Testis (tissue), 3 donors: ENCODE results near the gene SLC25A39. TPM values are rescaled to one million over a fixed set of nuclear protein-coding genes. Genes with fewer than 3 reads are reported as not detected.
"Not testable (repeated sequence)": the region's sequence is repeated elsewhere in the genome, so short reads cannot be mapped to it uniquely, and the experiment has no call there.

Experiments
- DNase-seq: peaks from one replicate; pipeline ENCODE4 v3.0.0-alpha.2; 2019
- H3K27ac ChIP-seq, 2 donors: fragments of 200-600 bp; sonication (generic); one replicate each; pipeline ENCODE4 v1.5.1; 2019
- H3K27me3 ChIP-seq: fragments of 200-600 bp; sonication (generic); one replicate; pipeline ENCODE4 v1.5.1; 2019
- H3K36me3 ChIP-seq: fragments of 200-600 bp; sonication (generic); one replicate; pipeline ENCODE4 v1.5.1; 2017; ENCODE audit warnings: low read depth; ENCODE audit errors: missing control alignments
- H3K4me1 ChIP-seq: fragments of 200-600 bp; sonication (generic); one replicate; pipeline ENCODE4 v1.5.1; 2019
- H3K4me3 ChIP-seq, 2 donors: fragments of 200-600 bp; sonication (generic); one replicate each; pipeline ENCODE4 v1.5.1; 2017 to 2019
- H3K9me3 ChIP-seq: fragments of 200-600 bp; sonication (generic); one replicate; pipeline ENCODE4 v1.5.1; 2017
- POLR2A ChIP-seq: fragments of 450-650 bp; IDR thresholded peaks from one replicate; pipeline ENCODE4 v1.6.1; 2017; ENCODE audit warnings: antibody characterized with exemption, mild to moderate bottlenecking, moderate library complexity
- whole genome bisulfite sequencing, 2 donors: methylation state at CpG; one replicate each; pipeline ENCODE4 v1.1.5; 2018; 5-methylcytosine and 5-hydroxymethylcytosine counted together
- intact Hi-C: fragments of 100-400 bp; cut with DNase I; formaldehyde crosslinking; loops from one replicate; pipeline ENCODE4 v1.15.1; 2023; ENCODE audit warnings: low total_unique reads
- polyA plus RNA-seq: library from polyadenylated mRNA; stranded (reverse); fragments of 350-450 nt; fragmentation: Illumina TruSeq; extraction: RNeasy Lipid Tissue Mini Kit (QIAGEN cat#74804); gene quantifications from one replicate; pipeline ENCODE4 v1.2.3, GENCODE V29; 2014; ENCODE audit warnings: low read depth, low replicate concordance; ENCODE audit not compliant: insufficient read depth
- total RNA-seq, 2 donors: library from RNA; depleted of rRNA; stranded (reverse); fragments of >200 nt; gene quantifications; one replicate each; pipeline ENCODE4 v1.2.3, GENCODE V29; 2016
- TF ChIP-seq, protein P1 (sequence below), 3 experiments: fragments of 450-650 bp in 2 of 3; fragments of 200-600 bp in 1 of 3; sonication (generic) in 1 of 3; IDR thresholded peaks; one replicate each; pipeline ENCODE4 v1.5.1; 2016 to 2019; ENCODE audit warnings: antibody characterized with exemption in 3 of 3, mild to moderate bottlenecking in 2 of 3, moderate library complexity in 1 of 3

SLC25A39 gene
- total and polyA plus RNA-seq, 3 donors from 2014 or later: 131 to 176 (median 141) TPM

DNA sequence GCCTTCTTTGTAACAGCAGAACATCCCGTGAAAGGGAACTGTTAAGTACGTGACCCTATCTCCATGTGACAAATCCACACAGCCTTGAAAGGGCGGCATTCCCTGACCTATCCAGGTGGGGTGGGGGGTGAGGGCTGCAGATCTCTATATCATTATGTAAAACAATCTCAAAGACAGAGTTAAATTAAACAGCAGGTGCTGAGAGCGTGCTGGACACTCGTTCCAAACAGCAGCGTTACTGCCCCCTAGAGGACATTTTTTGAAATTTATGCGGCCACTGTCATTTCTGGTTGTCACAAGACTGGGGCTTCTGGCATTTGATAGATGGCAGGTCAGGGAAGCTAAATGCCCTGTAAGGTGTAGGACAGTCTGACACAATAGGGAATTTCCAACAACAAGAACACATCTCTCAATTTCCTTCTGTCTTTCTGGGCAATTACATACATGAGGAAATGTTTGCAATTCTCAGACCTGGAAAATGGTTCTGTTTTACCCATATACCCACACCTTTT, 6.7 kb upstream of the SLC25A39 start:
- Histone ChIP-seq H3K27ac (no peak overlapping the region), H3K4me3 (no peak overlapping the region), H3K9me3 (no peaks in the 10 kb centered on the region), H3K4me1 (no peaks in the 10 kb centered on the region), H3K36me3 (no peaks in the 10 kb centered on the region), H3K27me3 (no peaks in the 10 kb centered on the region)
- peak; percentile 89 for DNase-seq
- 13 to 17% methylated on average over 7 of the region's 7 CpGs for WGBS, 2 donors
- intact Hi-C loops: no loop called here
- TF ChIP-seq, protein P1, sequence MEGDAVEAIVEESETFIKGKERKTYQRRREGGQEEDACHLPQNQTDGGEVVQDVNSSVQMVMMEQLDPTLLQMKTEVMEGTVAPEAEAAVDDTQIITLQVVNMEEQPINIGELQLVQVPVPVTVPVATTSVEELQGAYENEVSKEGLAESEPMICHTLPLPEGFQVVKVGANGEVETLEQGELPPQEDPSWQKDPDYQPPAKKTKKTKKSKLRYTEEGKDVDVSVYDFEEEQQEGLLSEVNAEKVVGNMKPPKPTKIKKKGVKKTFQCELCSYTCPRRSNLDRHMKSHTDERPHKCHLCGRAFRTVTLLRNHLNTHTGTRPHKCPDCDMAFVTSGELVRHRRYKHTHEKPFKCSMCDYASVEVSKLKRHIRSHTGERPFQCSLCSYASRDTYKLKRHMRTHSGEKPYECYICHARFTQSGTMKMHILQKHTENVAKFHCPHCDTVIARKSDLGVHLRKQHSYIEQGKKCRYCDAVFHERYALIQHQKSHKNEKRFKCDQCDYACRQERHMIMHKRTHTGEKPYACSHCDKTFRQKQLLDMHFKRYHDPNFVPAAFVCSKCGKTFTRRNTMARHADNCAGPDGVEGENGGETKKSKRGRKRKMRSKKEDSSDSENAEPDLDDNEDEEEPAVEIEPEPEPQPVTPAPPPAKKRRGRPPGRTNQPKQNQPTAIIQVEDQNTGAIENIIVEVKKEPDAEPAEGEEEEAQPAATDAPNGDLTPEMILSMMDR (IDR thresholded peaks at IDR 0.05): peak; percentile 69 to 92 (median 79)
- TF ChIP-seq POLR2A: no peak

DNA sequence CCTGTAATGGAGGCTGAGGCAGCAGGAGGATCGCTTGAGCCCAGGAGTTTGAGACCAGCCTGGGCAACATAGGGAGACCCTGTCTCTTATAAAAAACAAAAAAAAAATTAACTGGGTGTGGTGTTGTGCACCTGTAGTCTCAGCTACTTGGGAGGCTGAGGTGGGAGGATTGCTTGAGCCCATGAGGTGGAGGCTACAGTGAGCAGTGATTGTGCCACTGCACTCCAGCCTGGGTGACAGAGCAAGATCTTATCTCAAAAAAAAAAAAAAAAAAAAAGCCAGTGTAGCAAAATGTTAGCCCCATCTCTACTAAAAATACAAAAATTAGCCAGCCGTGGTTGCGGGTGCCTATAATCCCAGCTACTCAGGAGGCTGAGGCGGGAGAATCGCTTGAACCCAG, 5.6 kb upstream of the SLC25A39 start:
- H3K4me3 ChIP-seq, H3K36me3 ChIP-seq, H3K27ac ChIP-seq, H3K9me3 ChIP-seq, DNase-seq, H3K27me3 ChIP-seq, H3K4me1 ChIP-seq, intact Hi-C loops: not testable (repeated sequence)
- 77 to 92% methylated on average over 5 of the region's 5 CpGs for WGBS, 2 donors

DNA sequence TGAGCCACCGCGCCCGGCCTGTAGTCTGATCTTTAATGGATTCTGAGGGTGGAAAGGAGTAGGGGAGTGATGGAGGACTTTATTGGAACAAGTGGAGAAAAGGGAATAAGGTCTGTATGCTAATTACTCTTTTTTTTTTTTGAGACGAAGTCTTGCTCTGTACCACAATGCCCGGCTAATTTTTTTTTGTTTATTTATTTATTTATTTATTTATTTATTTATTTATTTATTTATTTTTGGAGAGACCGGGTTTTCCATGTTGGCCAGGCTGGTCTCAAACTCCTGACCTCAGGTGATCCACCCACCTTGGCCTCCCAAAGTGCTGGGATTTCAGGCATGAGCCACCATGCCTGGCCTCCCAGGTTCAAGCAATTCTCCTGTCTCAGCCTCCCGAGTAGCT, 4.9 kb upstream of the SLC25A39 start:
- DNase-seq, H3K4me1 ChIP-seq, H3K9me3 ChIP-seq, H3K27me3 ChIP-seq, H3K4me3 ChIP-seq, H3K27ac ChIP-seq, H3K36me3 ChIP-seq, intact Hi-C loops: not testable (repeated sequence)
- 86 to 91% methylated on average over 7 of the region's 7 CpGs for WGBS, 2 donors

DNA sequence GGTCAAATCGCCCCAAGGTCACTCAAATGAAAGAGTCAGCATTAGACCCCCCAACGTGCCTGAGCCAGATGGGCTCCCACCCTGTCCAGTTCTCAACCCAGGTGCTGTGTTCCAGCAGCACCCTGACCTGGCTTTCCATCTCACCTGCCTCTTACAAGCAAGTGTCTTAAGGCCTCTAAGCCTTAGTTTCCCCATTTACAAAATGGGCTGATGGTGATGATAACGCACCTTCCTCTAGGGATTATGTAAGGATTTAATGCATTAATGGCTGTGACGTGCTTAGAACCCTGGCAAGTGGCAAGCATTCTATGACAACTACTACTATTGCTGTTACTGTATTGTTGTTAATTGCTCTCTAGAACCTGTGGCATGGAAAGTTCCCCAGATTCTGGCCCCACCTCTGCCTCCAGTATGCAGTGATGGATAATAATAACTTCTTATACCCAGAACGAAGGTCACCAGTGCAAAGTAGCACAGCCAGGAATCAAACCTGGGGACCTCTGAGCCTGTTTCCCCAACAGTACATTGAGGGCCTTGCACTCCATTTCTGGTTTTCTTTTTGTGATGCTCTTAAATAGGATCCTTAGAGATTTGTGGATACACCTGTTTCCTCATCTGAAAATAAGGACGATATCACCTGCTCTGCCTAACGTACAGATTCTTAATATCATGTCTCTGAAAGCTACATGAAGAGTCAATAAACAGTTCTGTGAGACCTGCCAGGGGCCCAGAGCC, 3.3 kb upstream of the SLC25A39 start:
- Histone ChIP-seq H3K27ac (no peak overlapping the region), H3K36me3 (no peaks in the 10 kb centered on the region), H3K9me3 (no peaks in the 10 kb centered on the region), H3K27me3 (no peaks in the 10 kb centered on the region), H3K4me3 (no peak overlapping the region), H3K4me1 (peaks cover 12% of the 10 kb centered on the region)
- DNase-seq: no peak
- TF ChIP-seq, protein P1 (IDR thresholded peaks at IDR 0.05): no peak
- no peak for TF ChIP-seq POLR2A
- intact Hi-C loops: no loop called here
- WGBS, 2 donors: 65 to 75% methylated on average over 7 of the region's 7 CpGs

DNA sequence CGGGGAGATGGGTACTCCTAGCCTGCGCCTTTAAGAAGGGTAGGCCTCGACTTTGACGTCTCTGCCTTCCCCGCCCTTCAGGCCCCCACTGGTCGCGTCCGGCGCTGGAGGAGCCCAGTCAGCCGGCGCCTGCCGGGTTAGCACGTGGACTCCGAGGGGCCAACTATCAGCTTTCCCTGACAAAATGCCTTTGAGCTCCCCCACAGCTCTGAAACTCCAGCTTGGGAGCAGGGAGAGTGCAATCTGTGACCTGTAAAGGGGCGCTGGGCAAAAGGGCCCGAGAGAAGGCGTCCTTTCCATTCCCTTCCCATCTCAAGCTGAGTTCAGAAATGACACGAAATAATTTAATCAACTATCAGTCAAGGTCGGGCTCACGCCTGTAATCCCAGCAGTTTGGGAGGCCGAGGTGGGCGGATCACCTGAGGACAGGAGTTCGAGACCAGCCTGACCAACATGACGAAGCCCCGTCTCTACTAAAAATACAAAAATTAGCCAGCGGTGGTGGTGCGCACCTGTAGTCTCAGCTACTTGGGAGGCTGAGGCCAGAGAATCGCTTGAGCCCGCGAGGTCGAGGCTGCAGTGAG, 2.3 kb upstream of the SLC25A39 start:
- H3K27ac ChIP-seq: peak overlapping the region in 1 of 2 donors; percentile 95
- no peaks in the 10 kb centered on the region for H3K36me3 ChIP-seq
- WGBS, 2 donors: 19 to 20% methylated on average over 19 to 31 of the region's 31 CpGs
- TF ChIP-seq POLR2A: no peak
- TF ChIP-seq, protein P1 (IDR thresholded peaks at IDR 0.05): peak in 2 of 3 experiments; percentile 9 to 47
- intact Hi-C loops: no loop called here
- peaks cover 12% of the 10 kb centered on the region for H3K4me1 ChIP-seq
- DNase-seq: peak; percentile 99
- no peaks in the 10 kb centered on the region for H3K9me3 ChIP-seq
- H3K27me3 ChIP-seq: no peaks in the 10 kb centered on the region
- H3K4me3 ChIP-seq: peak overlapping the region; percentile 94 to 99
